Measurements from ENCODE around the gene MYO18A.

- TF ChIP-seq, protein P1, sequence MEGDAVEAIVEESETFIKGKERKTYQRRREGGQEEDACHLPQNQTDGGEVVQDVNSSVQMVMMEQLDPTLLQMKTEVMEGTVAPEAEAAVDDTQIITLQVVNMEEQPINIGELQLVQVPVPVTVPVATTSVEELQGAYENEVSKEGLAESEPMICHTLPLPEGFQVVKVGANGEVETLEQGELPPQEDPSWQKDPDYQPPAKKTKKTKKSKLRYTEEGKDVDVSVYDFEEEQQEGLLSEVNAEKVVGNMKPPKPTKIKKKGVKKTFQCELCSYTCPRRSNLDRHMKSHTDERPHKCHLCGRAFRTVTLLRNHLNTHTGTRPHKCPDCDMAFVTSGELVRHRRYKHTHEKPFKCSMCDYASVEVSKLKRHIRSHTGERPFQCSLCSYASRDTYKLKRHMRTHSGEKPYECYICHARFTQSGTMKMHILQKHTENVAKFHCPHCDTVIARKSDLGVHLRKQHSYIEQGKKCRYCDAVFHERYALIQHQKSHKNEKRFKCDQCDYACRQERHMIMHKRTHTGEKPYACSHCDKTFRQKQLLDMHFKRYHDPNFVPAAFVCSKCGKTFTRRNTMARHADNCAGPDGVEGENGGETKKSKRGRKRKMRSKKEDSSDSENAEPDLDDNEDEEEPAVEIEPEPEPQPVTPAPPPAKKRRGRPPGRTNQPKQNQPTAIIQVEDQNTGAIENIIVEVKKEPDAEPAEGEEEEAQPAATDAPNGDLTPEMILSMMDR (IDR thresholded peaks at IDR 0.05; ENCODE audit: low read length): no peak
- TF ChIP-seq EZH2 (optimal IDR thresholded peaks at IDR 0.05; ENCODE audit: low read depth, low read length) (no peak), EZH2phosphoT487 (IDR thresholded peaks at IDR 0.05; ENCODE audit: low read length) (no peak)
These were observed 4.8 kb downstream of the MYO18A start for GRCh38 chr17:29175349-29175748.
